HG03565 (cell line): ENCODE results near the gene SRPK2.

ENCODE experiments used
- ATAC-seq: cut with Tn5 transposase; IDR thresholded peaks from one replicate; pipeline ENCODE4 v1.9.1; 2021; ENCODE audit warnings: mild to moderate bottlenecking, moderate library complexity; ENCODE audit not compliant: unreplicated experiment

SRPK2 gene

DNA sequence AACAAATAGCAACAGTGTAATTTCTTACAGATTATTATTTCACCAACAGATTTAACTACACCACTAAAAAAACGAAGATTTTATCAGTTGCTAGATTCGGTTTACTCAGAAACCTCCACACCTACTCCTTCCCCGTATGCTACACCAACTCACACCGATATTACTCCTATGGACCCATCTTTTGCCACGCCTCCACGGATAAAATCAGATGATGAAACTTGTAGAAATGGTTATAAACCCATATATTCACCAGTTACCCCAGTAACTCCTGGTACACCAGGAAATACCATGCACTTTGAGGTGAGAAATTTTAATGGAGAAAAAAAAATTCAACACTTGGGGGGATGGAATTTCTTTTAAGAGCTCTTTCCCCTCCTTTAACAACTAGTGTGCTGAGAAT is 282.2 kb downstream of the SRPK2 start:
- no peak for ATAC-seq

DNA sequence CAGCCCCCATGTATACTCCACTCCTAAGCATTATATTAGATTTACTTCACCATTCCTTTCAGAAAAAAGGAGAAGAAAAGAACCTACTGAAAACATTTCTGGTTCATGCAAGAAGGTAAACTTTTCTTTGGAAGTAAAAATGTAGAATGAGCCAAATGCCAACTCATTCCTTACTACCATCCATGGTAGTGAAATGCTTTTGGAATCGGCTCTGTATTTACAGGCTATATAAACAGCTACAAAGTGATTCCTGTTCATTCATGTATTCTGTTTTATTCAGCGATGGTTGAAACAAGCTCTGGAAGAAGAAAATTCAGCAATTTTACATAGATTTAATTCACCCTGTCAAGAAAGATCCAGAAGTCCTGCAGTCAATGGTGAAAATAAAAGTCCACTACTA is 283.1 kb downstream of the SRPK2 start:
- no peak for ATAC-seq

GRCh38 chr7:105102557-105103352 is 286.0 kb downstream of the SRPK2 start:
- ATAC-seq: no peak

DNA sequence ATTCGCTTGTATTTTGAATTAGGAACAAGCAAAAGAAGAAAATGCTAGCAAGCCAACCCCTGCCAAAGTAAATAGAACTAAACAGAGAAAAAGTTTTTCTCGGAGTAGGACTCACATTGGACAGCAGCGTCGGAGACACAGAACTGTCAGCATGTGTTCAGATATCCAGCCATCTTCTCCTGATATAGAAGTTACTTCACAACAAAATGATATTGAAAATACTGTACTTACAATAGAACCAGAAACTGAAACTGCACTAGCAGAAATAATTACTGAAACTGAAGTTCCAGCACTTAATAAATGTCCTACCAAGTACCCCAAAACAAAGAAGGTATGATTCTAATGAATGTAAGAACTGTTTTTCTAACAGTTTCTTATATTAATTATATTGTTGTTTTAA is 286.9 kb downstream of the SRPK2 start:
- peak; percentile 45 for ATAC-seq

- peak; percentile 75 for ATAC-seq
These were observed 289.7 kb downstream of the SRPK2 start for GRCh38 chr7:105098863-105099515.

- ATAC-seq: no peak
These were observed 291.1 kb downstream of the SRPK2 start for GRCh38 chr7:105097619-105098018.

DNA sequence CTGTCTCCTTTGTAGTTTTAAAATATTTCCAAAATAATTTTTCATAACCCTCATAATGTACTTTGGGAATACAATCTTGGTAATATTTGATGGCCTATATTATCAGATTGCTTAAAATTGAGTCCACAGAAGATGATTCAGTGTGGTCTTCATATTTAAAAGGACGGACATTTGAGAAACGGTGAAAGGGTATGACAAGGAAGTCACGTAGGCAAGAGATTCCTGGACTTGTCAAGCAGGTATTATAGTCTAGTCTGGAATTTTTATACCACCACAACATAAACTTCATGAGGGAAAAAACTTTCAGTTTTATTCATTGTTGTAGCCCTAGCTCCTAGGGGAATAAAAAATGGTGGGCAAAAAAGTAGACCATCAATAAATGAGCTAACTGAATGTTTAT is 292.4 kb downstream of the SRPK2 start:
- no peak for ATAC-seq

- ATAC-seq: no peak
These were observed 293.8 kb downstream of the SRPK2 start for GRCh38 chr7:105094966-105095365.

DNA sequence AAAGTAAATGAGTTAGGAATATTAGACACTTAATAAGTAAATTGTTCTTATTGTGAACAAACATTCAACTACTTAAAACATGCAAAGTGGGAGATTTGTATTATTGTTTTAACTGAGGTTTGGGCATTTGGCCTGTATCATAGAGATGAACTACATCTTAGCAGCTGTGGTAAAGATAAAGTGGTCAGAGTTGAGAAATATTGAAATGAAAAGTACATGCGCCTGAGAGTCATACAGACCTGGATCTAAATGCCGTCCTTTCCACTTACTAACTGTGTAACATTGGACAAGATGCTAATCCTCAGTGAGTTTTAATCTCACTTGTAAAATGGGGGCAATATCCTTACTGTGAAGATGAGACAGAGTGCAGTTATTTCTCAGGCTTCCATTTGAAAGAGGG is 300.3 kb downstream of the SRPK2 start:
- ATAC-seq: no peak

DNA sequence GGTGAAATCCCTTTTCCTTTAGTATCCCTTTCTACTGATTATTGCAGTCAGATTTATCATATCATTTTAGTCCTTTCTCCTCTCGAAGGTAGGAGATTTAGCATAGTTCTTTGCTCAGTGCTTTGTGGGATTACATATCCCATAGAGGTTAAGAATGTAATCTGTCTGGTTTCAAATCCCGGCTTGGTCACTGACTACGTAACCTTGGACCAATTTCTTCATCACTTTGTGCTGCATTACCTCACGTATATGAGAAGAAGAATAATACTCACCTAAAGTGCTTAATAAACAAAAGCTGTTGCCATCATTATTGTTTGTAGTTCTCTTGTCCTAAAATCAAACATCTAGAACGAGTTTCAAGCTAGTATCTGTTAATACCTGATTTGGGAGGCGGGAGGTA is 300.7 kb downstream of the SRPK2 start:
- no peak for ATAC-seq

DNA sequence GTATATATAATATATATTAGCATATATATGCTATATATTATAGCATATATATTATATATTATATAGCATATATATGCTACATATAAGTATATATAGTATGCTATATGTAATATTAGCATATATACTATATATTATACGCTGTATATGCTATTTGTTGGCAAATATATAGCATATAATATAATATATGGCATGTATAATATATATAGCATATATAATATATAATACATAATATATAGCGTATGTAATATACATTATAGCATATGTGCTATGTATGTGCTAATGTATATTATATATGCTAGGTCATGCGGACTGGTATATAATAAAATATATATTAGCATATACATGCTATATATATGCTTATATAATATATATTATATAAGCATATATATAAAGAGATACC is 301.9 kb downstream of the SRPK2 start:
- ATAC-seq: no peak

GRCh38 chr7:105084581-105084980 is 304.1 kb downstream of the SRPK2 start:
- ATAC-seq: no peak

GRCh38 chr7:105079348-105079747 is 309.4 kb downstream of the SRPK2 start:
- no peak for ATAC-seq

GRCh38 chr7:105073143-105073542 is 315.6 kb downstream of the SRPK2 start:
- no peak for ATAC-seq

DNA sequence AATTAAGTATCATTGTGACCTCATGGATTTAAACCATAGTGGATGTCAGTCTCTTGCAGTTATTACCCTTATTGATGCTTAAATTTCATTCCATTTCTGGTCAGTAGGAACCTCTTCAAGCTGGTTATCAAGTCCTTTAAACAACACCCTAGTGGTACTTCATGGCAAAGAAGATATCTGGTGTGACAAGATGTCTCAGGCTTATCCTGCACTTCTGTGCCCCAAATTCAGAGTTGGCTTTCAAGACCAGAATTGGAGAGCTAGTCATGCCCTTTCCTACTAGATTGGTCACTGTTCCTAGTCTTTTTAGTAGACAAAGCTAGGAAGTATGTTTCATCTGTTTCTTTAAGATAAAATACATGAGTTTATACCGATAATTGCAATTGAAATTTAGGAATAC is 319.8 kb downstream of the SRPK2 start:
- ATAC-seq: no peak

- no peak for ATAC-seq
These were observed 321.0 kb downstream of the SRPK2 start for GRCh38 chr7:105067691-105068090.
